GM19328 (cell line): ENCODE results near the gene ENTPD1.
"Not testable (repeated sequence)": the region's sequence is repeated elsewhere in the genome, so short reads cannot be mapped to it uniquely, and the experiment has no call there.

ENCODE experiments used
- ATAC-seq: cut with Tn5 transposase; IDR thresholded peaks from one replicate; pipeline ENCODE4 v1.9.1; 2021; ENCODE audit warnings: mild to moderate bottlenecking, moderate library complexity; ENCODE audit not compliant: unreplicated experiment

ENTPD1 gene

GRCh38 chr10:95909561-95909960 is 153.6 kb downstream of the ENTPD1 start:
- no peak for ATAC-seq

DNA sequence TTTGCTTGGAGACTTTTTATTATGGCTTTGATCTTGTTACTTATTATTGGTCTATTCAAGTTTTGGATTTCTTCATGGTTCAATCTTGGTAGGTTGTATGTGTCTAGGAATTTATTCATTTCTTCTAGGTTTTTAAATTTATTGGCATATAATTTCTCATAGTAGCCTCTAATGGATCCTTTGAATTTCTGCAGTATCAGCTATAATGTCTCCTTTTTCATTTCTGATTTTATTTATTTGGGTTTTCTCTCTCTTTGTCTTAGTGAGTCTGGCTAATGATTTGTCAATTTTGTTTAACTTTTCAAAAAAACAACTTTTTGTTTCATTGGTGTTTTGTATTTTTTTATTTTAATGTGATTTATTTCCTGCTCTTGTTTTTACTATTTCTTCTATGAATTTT is 160.1 kb downstream of the ENTPD1 start:
- ATAC-seq, result not testable (repeated sequence)
